ENCODE data around the gene CD69.
A peak's percentile ranks its signal among the peaks of the same experiment; 100 is the strongest.

CD69 gene

DNA sequence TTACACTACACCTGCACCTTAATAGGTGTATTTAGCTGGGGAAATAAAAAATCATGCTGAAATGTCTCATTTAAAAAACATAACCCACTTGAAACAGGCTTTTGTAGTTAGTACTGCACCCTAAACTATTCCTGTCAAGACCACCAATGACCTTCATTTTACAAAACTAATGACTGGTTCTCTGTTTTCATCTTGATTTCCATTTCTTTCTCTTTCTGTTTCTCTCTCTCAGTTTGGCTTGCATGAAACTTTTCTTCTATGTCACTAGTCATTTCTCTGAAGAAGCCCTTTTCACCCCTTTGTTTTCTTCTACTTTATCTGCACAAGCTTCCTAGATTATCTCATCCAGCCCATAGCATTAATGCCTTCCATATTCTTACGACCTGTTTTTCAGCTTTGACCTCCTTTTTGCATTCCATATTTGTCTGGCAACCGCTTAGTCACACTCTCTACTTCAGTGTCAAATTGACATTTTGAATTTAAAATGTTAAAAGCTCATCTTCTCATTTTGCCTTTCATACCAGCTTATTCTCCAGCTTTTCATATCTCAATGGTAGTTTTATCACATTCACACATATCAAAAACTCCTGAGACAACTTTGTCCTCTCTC lies 33.9 kb upstream of the CD69 start:
- H3K9ac ChIP-seq (ENCODE audit: low read length) = no peak overlapping the region
- H3K27me3 ChIP-seq (ENCODE audit: control insufficient read depth, insufficient read depth, low read length) = no peaks in the 10 kb centered on the region
- no peak overlapping the region for H3K27ac ChIP-seq (ENCODE audit: low read length)
- H3K4me3 ChIP-seq (ENCODE audit: low read length) = no peak overlapping the region
- H3K36me3 ChIP-seq (ENCODE audit: control insufficient read depth, low read depth, low read length) = no peaks in the 10 kb centered on the region
- H3K4me1 ChIP-seq (ENCODE audit: control insufficient read depth, low read depth, low read length) = no peaks in the 10 kb centered on the region
- H3K9me3 ChIP-seq (ENCODE audit: control insufficient read depth, low read depth, low read length) = no peaks in the 10 kb centered on the region

DNA sequence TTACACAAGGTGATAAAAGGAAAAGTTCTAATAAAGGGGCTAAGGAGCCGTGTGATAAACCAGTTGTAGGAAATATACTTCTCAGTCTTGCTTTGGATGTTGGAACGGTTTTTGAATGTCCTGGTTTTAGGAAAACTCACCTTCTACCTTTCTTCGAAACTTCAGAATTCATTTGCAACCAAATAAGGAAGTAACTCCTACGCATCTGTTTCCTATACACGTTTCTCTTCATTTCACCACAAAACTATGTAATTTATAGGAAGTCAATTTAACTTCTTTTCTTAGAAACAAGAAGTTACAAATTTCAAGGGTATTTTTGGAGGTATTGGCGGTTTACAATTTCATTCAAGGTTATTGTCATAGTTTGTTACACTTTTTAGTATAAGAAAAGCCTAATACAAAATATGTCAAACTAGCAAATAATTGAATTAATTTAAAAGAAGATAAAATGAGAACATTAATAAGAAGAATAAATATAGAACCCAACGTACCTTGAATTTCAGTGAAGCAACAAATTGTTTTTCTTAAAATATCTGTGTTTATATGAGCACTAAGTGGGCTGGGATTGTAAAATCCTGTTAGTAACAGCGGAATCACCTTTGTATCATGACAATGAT lies 33.2 kb upstream of the CD69 start:
- H3K9ac ChIP-seq (ENCODE audit: low read length) = no peak overlapping the region
- H3K27me3 ChIP-seq (ENCODE audit: control insufficient read depth, insufficient read depth, low read length) = no peaks in the 10 kb centered on the region
- no peak overlapping the region for H3K27ac ChIP-seq (ENCODE audit: low read length)
- no peaks in the 10 kb centered on the region for H3K36me3 ChIP-seq (ENCODE audit: control insufficient read depth, low read depth, low read length)
- no peak overlapping the region for H3K4me3 ChIP-seq (ENCODE audit: low read length)
- no peaks in the 10 kb centered on the region for H3K9me3 ChIP-seq (ENCODE audit: control insufficient read depth, low read depth, low read length)
- H3K4me1 ChIP-seq (ENCODE audit: control insufficient read depth, low read depth, low read length) = no peaks in the 10 kb centered on the region

DNA sequence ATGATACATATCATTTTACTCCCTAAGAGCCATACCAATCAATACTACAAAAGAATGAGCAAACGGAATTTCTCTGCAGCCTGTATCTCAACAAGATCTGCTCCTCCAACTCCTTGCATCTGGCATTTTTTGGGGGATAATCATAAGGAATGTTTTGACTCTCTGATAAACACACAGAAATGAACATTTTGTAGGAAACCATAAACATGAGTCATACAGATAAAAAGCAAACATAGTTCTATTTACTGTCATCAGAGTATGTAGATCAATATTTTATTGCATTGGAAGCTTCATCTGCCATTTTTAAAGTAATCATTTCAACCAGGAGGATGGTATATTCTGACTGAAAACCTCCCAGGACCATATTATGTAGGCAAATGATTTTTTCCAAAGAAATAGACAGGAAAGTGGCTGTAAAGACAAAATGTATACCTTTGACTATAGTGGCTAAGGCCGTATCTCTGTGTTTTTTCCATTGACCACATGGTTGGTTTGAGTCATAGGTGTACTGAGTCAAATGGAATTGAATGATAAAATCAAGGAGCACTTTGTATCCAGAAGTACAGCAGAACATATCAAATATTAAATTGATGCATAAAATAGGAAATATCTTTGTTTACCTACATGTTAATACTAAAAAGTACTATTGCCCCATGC lies 32.4 kb upstream of the CD69 start:
- no peak overlapping the region for H3K4me3 ChIP-seq (ENCODE audit: low read length)
- peaks cover 2% of the 10 kb centered on the region for H3K4me1 ChIP-seq (ENCODE audit: control insufficient read depth, low read depth, low read length)
- no peaks in the 10 kb centered on the region for H3K36me3 ChIP-seq (ENCODE audit: control insufficient read depth, low read depth, low read length)
- H3K9me3 ChIP-seq (ENCODE audit: control insufficient read depth, low read depth, low read length) = no peaks in the 10 kb centered on the region
- no peaks in the 10 kb centered on the region for H3K27me3 ChIP-seq (ENCODE audit: control insufficient read depth, insufficient read depth, low read length)
- H3K27ac ChIP-seq (ENCODE audit: low read length) = no peak overlapping the region
- H3K9ac ChIP-seq (ENCODE audit: low read length) = no peak overlapping the region

DNA sequence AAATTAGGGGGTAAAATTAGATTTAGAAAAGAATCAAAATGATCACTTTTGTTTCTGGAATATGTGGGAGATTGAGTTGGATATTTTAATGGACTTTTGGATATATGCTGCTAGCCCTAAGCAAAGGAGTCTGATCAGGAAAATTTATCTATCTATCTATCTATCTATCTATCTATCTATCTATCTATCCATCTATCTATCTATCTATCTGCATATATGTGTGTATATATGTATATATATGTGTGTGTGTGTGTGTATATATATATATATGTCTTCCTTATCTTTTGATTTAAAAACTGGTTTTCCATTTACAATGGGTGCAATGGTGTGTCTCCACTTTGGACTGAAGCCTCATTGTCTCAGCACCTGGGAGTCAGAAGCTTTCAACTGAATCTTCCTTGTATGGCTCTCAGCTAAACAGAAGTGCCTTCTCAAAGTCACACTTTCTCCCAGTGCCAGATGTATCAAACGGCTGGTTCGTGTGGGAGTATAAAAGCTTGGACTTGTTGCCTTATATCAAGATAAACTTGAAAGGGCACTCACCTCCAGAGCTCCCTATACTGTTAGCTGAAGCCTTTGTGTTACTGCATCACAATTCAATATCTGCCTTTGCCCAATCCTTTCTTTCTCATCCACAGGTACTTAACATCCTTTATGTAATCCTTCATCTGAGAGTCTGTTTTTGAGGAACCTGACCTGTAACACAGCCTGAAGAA lies 31.6 kb upstream of the CD69 start:
- H3K4me3 ChIP-seq (ENCODE audit: low read length) = no peak overlapping the region
- no peaks in the 10 kb centered on the region for H3K36me3 ChIP-seq (ENCODE audit: control insufficient read depth, low read depth, low read length)
- H3K27me3 ChIP-seq (ENCODE audit: control insufficient read depth, insufficient read depth, low read length) = no peaks in the 10 kb centered on the region
- H3K9ac ChIP-seq (ENCODE audit: low read length) = no peak overlapping the region
- peaks cover 10% of the 10 kb centered on the region for H3K4me1 ChIP-seq (ENCODE audit: control insufficient read depth, low read depth, low read length)
- H3K9me3 ChIP-seq (ENCODE audit: control insufficient read depth, low read depth, low read length) = no peaks in the 10 kb centered on the region
- H3K27ac ChIP-seq (ENCODE audit: low read length) = no peak overlapping the region

DNA sequence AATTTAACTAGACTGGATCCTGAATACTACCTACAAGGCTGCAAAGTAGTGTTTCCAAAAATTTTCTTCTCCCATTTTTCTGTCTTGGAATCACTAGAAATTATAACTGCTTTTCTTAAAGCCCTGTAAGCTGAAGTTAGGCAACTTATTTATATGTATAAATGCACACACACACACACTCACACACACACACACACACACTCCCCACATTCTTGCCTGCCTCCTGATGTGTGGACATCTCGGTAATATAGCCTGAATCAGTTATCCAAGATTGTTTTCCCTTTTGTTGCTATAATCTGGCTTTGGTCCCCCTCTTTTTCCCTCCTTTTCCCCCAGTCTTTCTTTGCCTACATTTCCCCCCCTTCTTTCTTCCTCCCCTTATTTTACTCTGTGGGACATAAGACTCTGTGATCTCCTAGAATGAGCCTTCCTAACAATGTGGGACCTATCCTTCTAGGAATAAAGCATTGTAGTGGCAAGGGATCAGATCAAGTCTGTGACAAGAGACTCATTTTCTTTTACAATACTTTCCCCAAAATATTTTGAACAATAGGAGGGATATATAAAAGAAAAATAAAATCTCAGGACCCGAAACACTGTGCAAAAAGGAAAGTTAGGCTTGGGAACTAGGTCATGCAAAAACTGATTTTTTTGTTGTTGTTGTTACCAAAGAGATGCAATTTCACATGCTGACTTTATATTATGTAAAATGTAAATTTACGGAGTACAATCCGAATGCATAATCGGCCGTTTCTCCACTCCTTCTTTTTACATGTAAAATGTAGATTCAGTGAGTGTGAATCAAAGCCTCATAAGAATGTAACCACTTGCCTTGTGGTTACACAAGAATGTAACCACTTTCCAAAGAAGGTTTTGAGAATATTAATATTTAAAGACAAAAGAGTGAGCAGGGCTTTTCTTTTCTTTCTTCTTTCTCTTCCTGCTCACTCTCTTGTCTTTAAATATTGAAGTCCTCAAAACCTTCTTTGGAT lies 26.3 kb upstream of the CD69 start:
- Histone ChIP-seq H3K36me3 (ENCODE audit: control insufficient read depth, low read depth, low read length) (no peaks in the 10 kb centered on the region), H3K27ac (ENCODE audit: low read length) (peak overlapping the region; percentile 46), H3K27me3 (ENCODE audit: control insufficient read depth, insufficient read depth, low read length) (no peaks in the 10 kb centered on the region), H3K9me3 (ENCODE audit: control insufficient read depth, low read depth, low read length) (no peaks in the 10 kb centered on the region), H3K9ac (ENCODE audit: low read length) (no peak overlapping the region), H3K4me1 (ENCODE audit: control insufficient read depth, low read depth, low read length) (peaks cover 40% of the 10 kb centered on the region), H3K4me3 (ENCODE audit: low read length) (no peak overlapping the region)

DNA sequence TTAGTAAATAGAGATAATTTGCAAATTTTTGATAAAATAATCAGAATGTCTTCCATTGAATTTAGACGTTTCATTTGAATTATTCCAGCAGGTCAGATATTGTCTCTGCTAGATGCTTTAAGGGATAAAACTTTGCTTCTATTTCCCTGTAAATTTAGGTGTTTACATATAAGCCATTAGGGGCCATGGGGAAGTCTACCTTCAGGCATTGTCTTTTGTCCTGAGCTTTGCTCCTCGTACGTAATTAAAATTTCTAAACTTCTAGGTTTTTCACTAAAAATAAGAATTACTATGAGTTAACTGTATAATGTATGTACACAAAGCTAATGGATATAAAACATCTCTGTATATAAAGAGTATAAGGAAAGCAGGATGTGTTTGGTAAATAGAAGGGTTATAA lies 24.1 kb upstream of the CD69 start:
- Histone ChIP-seq H3K9me3 (ENCODE audit: control insufficient read depth, low read depth, low read length) (no peaks in the 10 kb centered on the region), H3K9ac (ENCODE audit: low read length) (peak overlapping the region; percentile 17), H3K36me3 (ENCODE audit: control insufficient read depth, low read depth, low read length) (no peaks in the 10 kb centered on the region), H3K4me3 (ENCODE audit: low read length) (no peak overlapping the region), H3K4me1 (ENCODE audit: control insufficient read depth, low read depth, low read length) (peaks cover 40% of the 10 kb centered on the region), H3K27ac (ENCODE audit: low read length) (peak overlapping the region; percentile 70), H3K27me3 (ENCODE audit: control insufficient read depth, insufficient read depth, low read length) (no peaks in the 10 kb centered on the region)

DNA sequence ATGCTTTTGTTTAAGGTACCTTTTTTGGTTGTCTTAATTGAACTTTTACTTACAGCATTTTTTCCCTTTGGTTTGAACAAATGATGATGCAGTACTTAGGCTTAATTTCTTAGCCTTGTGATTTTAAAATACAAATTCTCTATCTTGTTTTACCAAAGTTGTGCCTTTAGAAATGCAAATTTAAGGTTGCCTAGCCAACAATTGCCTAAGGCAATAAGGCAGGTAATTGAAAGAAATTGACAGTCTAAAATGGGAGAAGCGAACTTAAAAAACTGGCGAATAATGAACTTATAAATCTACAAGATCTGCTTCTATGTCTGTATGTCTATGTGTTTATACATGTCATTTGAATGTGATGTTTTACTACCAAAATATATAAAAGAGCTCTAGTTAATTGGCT lies 23.6 kb upstream of the CD69 start:
- H3K4me1 ChIP-seq (ENCODE audit: control insufficient read depth, low read depth, low read length) = peaks cover 40% of the 10 kb centered on the region
- H3K27ac ChIP-seq (ENCODE audit: low read length) = no peak overlapping the region
- H3K36me3 ChIP-seq (ENCODE audit: control insufficient read depth, low read depth, low read length) = no peaks in the 10 kb centered on the region
- H3K4me3 ChIP-seq (ENCODE audit: low read length) = no peak overlapping the region
- no peaks in the 10 kb centered on the region for H3K27me3 ChIP-seq (ENCODE audit: control insufficient read depth, insufficient read depth, low read length)
- no peaks in the 10 kb centered on the region for H3K9me3 ChIP-seq (ENCODE audit: control insufficient read depth, low read depth, low read length)
- H3K9ac ChIP-seq (ENCODE audit: low read length) = peak overlapping the region; percentile 17

DNA sequence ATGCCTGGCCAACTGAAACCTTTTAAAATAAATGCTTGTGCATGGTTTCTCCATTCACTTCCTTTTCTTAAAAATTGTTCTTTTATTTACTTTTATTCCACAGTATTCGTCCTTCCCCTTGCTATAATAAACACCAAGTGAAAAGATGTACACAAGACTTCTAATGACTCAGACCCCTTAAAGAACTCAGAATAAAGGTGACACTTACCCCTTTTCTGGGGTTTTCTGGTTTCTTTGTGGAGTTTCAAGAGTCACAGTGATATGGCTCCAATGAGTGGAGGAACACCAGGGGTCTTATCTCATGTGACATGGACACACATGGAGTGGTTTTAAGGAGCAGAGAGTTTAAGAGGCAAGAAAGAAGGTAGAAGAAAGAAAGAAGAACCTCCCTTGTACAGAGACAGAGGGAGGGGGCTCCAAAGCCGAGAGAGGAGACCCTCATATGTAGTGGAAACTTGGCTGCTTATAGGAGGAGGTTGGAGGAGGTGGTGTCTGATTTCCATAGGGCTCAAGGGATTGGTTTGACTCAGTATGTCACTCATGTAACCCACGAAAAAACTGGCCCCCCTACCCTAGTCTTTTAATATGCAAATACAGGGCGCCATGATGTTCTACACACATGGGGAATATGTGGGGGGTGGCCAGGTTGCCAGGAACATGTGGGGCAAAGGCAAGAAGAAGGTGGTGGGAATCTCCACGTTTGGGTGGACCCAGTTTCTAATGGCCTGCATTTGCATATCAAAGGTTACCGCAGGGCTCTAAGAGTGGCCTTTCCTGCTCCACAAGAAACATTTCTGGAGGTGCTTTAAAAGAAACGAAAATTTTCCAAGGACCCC lies 22.1 kb upstream of the CD69 start:
- no peaks in the 10 kb centered on the region for H3K36me3 ChIP-seq (ENCODE audit: control insufficient read depth, low read depth, low read length)
- no peak overlapping the region for H3K9ac ChIP-seq (ENCODE audit: low read length)
- H3K4me1 ChIP-seq (ENCODE audit: control insufficient read depth, low read depth, low read length) = peaks cover 34% of the 10 kb centered on the region
- H3K27me3 ChIP-seq (ENCODE audit: control insufficient read depth, insufficient read depth, low read length) = no peaks in the 10 kb centered on the region
- no peaks in the 10 kb centered on the region for H3K9me3 ChIP-seq (ENCODE audit: control insufficient read depth, low read depth, low read length)
- H3K4me3 ChIP-seq (ENCODE audit: low read length) = no peak overlapping the region
- no peak overlapping the region for H3K27ac ChIP-seq (ENCODE audit: low read length)

DNA sequence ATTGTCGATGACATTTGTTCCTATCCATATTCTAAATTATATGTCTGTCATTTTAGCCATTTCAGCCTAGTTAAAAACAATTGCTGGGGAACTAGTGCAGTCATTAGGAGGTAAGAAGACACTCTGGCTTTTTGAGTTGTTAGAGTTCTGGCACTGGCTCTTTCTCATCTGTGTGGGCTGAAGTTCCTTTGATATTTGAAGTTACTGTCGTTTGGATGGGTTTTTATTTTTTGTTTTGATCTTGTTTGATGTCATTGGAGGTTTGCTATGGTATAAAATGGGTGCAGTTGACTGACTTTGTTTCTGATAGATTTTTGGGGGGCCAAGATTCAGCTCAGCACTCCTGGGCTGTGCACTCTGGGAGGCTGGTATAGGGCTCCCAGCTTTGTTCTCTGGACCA lies 20.7 kb upstream of the CD69 start:
- Histone ChIP-seq H3K9me3 (ENCODE audit: control insufficient read depth, low read depth, low read length) (no peaks in the 10 kb centered on the region), H3K27me3 (ENCODE audit: control insufficient read depth, insufficient read depth, low read length) (no peaks in the 10 kb centered on the region), H3K36me3 (ENCODE audit: control insufficient read depth, low read depth, low read length) (no peaks in the 10 kb centered on the region), H3K27ac (ENCODE audit: low read length) (no peak overlapping the region), H3K4me3 (ENCODE audit: low read length) (no peak overlapping the region), H3K9ac (ENCODE audit: low read length) (no peak overlapping the region), H3K4me1 (ENCODE audit: control insufficient read depth, low read depth, low read length) (peaks cover 26% of the 10 kb centered on the region)

DNA sequence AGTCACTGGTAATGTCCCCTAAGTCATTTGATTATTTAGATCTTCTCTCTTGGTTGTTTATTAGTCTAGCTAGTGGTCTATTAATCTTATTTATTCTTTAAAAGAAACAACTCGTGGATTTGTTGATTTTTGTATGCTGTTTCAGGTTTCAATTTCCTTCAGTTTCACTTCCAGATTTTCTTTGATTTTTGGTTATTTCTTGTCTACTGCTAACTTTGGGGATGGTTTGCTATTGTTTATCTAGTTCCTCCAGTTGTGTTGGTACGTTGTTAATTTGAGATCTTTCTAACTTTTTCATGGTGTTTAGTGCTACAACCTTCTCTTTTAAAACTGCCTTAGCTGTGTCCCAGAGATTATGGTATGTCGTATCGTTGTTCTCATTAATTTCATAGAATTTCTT lies 18.5 kb upstream of the CD69 start:
- Histone ChIP-seq H3K4me1 (ENCODE audit: control insufficient read depth, low read depth, low read length) (peaks cover 11% of the 10 kb centered on the region), H3K9me3 (ENCODE audit: control insufficient read depth, low read depth, low read length) (no peaks in the 10 kb centered on the region), H3K4me3 (ENCODE audit: low read length) (no peak overlapping the region), H3K9ac (ENCODE audit: low read length) (no peak overlapping the region), H3K27me3 (ENCODE audit: control insufficient read depth, insufficient read depth, low read length) (no peaks in the 10 kb centered on the region), H3K27ac (ENCODE audit: low read length) (no peak overlapping the region), H3K36me3 (ENCODE audit: control insufficient read depth, low read depth, low read length) (no peaks in the 10 kb centered on the region)
